Skeletal muscle cell (primary cell): ENCODE measurements around the gene KLK13.

Experiments
- DNase-seq: peaks from one replicate; pipeline ENCODE4 v3.0.0-alpha.2; 2010; ENCODE audit warnings: low read depth
- H3K4me3 ChIP-seq: 2 replicates; pipeline ENCODE4 v1.5.1; 2011; ENCODE audit warnings: low read depth, mild to moderate bottlenecking, control low read depth, low read length, moderate library complexity

The KLK13 gene

GRCh38 chr19:51093510-51094345, 28.8 kb upstream of the KLK13 start:
- no peak for DNase-seq
- H3K4me3 ChIP-seq, result no peak overlapping the region

DNA sequence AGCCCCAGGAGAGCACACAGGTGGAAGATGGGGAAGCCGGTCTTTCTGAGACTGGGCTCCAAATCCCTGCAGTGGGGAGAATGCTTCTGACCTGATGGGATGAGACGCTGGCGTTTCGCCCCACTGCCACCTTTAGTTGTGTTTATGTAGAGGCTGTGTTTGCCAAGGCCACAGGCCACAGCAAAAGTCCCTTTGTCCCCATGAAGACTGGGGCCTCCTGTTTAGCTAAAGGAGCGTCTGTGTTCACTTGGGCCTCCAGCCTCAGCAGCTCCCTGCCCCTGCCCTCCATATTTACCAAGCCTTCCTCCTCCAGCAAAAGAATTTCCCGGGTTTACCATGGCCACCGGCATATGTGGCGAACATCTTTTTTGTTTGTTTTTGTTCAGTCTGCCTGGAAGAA, 28.2 kb upstream of the KLK13 start:
- H3K4me3 ChIP-seq, result no peak overlapping the region
- DNase-seq, result no peak

DNA sequence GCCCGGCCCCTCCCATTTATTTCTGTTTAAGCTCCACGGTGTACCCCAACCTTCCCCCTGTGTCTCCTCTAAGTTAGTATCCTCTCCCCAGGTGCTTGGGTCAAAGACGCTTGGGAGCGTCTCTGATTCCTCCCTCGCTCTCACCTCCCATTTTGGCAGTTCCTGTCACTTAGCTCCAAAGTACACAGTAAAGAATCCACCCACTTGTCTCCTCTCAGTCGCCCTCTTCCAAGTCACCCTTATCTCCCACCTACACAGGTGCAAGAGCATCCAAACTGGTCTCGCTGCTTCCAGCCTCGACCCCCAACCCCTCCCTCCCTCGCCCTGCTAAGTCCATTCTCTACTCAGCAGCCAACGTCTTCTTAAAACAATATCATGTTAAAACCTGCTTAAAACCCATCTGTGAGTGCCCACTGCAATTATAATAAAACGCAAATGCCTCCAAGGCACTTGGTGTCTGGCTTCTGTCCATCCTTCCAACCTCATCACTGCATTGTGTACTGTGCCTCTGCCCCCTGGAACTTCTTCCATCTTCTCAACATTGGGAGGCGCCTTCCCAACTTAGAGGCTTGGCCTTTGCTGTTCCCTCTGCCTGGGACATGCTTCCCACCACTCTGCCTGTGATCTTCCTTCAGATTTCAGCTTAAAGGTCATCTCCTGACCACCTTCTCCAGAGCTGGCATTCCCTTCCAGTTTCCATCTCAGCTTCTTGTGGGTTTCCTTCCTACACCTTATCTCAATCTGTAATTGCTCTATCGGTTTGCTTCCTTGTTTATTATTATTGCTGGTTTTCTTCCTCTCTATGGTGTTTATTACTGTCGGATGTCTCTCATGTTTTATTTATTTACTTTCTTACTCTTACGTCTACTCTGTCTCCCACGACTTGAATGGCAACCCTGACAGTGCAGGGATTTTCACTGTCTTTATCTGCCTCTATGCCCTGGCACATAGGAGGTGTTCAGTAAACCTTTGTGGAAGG, 27.3 kb upstream of the KLK13 start:
- H3K4me3 ChIP-seq, result no peak overlapping the region
- DNase-seq, result no peak

- no peak for DNase-seq
- no peak overlapping the region for H3K4me3 ChIP-seq
Observed at GRCh38 chr19:51091126-51091525, 26.2 kb upstream of the KLK13 start.

GRCh38 chr19:51090471-51090870, 25.6 kb upstream of the KLK13 start:
- H3K4me3 ChIP-seq, result no peak overlapping the region
- DNase-seq, result no peak

GRCh38 chr19:51089786-51090185, 24.9 kb upstream of the KLK13 start:
- H3K4me3 ChIP-seq, result no peak overlapping the region
- no peak for DNase-seq

DNA sequence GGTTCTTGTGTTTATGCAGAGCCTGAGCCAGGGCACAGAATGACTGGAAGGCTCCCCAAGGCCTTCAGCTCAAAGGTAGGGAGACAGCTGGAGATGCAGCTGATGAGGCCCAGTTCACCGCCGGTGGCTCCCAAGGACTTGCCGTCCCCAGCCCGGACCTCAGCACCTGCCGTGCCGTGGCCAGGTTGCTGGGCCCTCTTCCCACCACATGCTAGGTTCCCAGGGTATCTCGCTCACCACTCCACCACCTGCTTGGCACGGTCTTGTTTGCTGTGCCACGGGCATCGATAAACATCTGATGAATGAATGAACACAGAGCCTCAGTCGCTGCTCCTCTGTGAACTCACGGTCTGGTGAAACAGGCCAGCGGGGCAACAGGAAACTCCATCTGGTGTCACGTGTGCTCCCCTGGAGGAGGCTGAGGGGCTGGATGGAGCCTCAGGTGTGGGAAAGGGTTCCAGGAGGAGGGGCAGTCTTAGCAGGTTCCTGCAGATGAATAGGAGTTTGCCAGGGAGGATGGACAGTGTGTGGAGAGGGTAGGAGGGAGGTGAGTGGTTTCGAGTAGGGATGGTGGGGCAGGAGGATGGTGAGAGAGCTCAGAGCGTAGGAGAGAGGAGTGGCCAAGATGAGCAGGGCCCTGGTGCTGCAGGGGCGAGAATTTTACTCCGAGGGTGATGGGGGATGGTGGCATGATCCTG, 21.4 kb upstream of the KLK13 start:
- no peak overlapping the region for H3K4me3 ChIP-seq
- DNase-seq, result no peak

DNA sequence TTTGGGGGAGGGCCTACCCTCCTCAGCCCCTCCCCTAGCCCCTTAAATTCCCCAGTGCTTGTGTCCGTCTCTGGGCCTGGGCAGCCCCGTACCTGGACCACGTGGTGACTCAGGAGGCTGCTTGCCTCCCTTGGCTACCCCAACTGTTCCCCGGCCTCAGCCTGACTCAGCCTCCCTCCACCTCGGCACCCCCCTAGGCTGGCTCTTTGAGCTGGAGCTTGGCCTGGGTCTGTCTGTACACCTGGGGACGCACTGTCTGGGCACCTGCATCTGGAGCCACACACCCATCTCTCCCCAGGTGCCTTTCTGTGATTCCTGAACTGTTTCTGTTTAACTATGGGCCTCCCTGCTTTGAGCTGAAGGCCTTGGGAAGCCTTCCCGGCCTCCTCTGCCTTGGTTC, 19.6 kb upstream of the KLK13 start:
- no peak for DNase-seq
- H3K4me3 ChIP-seq, result no peak overlapping the region

DNA sequence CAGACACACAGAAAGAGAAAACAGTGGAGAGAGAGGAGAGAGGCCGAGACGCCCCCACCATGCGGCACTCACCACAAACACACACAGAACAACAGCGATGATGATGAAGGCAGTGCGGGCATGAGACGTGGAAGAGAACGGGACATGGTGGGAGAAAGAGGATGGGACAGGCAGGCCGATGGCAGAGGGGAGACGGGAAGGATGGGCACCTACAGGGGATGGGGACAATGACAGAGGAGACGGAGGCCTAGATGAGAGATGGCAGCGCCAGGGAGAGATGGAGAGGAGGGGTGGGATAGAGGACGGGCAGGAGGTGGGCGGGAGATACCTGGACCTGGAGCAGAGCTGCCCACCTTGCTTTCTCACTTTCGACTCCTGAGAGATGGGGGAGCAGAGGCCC, 18.9 kb upstream of the KLK13 start:
- no peak overlapping the region for H3K4me3 ChIP-seq
- DNase-seq, result no peak

DNA sequence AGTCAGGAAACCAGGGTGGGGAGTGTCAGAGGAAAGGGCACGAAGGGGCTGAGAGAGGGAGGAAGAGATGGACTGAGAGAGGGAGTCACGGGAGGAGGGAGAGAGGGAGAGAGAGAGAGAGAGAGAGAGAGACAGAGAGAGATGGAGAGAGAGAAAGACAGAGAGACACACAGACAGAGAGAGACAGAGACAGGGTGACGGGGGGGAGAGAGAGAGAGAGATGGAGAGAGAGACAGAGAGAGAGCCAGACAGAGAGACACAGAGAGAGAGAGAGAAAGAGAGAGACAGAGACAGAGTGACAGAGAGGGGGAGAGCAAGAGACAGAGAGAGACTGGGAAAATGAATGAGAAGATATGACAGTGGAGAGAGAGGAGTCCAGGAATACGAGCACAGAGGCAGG, 18.3 kb upstream of the KLK13 start:
- DNase-seq, result no peak

GRCh38 chr19:51082611-51083010, 17.7 kb upstream of the KLK13 start, which contains the start of gene KLK14:
KLK14 (minus strand) TSS chr19:51082887; CDS start chr19:51082614, 273 bp downstream.
- no peak for DNase-seq
- H3K4me3 ChIP-seq, result no peak within 1 kb of the TSS

More for the DNA sequence above, 18.3 kb upstream of the KLK13 start:
- no peak overlapping the region for H3K4me3 ChIP-seq

DNA sequence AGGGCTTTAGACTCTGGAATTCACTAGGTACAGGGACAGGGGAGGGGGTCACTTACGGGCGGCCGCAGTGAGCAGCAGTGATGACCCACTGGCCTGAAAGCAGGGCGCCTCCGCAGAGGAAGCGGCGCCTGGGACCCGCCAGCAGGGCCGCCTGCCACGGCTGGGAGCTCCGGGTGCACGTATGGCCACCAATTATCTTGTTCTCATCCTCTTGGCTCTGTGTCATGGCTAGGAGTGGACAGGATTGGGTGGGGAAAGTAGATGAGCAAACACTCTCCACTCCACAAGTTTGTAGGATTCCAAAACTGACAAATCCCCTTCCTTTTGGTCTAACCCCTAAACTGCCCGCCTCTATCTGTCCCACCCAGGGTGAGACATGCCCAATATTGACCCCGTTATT, 16.6 kb upstream of the KLK13 start:
- DNase-seq, result no peak
- H3K4me3 ChIP-seq, result no peak overlapping the region

GRCh38 chr19:51079481-51080110, 14.7 kb upstream of the KLK13 start:
- DNase-seq, result no peak
- no peak overlapping the region for H3K4me3 ChIP-seq

DNA sequence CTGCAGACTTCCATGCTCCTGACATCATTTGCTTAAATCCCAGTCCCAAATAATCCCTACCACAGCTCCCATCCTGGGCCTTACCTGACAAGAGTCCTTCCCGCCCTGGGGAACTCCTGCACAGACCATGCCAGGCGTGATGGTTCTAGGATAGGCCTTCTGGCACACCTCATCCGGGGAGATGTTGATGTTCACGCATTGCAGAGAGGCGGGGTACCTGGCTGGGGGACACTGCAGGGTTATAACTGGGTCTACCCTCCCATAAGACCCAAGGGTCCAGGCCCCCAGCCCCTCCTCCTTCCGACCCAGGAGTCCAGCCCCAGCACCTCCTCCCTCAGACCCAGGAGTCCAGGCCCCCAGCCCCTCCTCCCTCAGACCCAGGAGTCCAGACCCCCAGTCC, 13.8 kb upstream of the KLK13 start:
- no peak for DNase-seq
- H3K4me3 ChIP-seq, result no peak overlapping the region

DNA sequence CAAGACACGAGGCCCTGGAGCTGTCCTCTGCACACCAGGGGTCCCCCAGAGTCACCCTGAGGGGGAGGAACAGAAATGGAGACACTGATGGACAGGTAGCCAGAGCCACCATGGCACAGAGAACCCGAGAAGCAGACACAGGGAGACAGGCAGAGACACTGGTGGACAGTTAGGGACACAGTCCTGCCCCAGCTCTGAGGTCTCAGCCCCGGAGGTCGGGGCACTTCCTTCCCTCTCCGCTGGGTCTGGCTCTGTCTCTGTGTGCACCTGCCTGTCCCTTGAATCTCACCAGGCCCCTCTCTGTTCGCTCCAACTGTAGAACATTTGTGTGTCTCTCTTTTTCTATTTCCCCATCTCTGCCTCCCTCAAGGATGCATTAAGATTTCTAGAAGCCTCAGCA, 13.2 kb upstream of the KLK13 start:
- no peak overlapping the region for H3K4me3 ChIP-seq
- DNase-seq, result no peak

GRCh38 chr19:51076631-51077213, 11.8 kb upstream of the KLK13 start:
- no peak overlapping the region for H3K4me3 ChIP-seq
- DNase-seq, result no peak

DNA sequence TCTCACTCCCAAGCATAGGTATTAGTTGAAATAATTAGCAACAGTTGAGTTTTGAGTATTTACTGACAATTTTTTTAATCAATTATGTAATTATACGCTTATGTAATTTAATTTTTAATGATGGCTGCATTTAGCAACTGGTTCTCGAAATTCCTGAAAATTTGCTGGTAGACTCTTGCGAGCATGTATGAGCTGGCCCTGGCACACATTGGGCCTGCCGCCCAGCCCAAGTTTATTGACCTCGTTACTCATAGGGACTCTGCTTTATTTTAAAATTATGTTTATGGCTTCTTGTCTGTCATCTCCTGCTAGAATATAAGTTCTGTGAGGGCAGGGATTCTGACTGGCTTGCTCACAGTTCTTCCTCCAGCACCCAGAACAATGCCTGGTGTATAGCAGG, 11.1 kb upstream of the KLK13 start:
- DNase-seq, result no peak
- H3K4me3 ChIP-seq, result no peak overlapping the region

DNA sequence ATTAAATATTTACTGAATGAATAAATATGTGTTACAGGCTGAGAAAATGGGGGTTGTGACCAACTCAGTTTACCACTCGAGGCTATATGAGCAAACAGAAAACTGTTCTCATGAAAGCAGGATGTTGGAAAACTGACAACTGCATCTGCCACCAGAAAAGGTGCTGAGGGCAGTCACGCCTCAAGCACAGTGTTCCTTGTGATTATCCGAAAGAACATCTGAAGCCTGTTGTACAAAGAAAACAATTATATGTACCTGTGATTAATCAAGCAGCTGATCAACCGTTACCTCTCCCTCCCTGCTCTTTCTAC, 6.2 kb upstream of the KLK13 start:
- H3K4me3 ChIP-seq, result no peak overlapping the region
- no peak for DNase-seq
